ENCODE measurements around the gene DAGLA.

GRCh38 chr11:61656347-61657077, 23.7 kb upstream of the DAGLA start:
- TF ChIP-seq YY1 (IDR thresholded peaks at IDR 0.05; ENCODE audit: insufficient read depth, insufficient read length) (no peak), ZNF274 (IDR thresholded peaks at IDR 0.05; ENCODE audit: low read depth, low read length) (no peak), SUZ12 (IDR thresholded peaks at IDR 0.05; ENCODE audit: extremely low read depth, insufficient read depth, insufficient read length) (no peak)

Data from NT2/D1 (cell line).